DMS114 treated with DMSO at 0.1 percent for 48 hours (cell line): ENCODE measurements around the gene PTK7.

Source experiments
- DNase-seq: peaks from one replicate; lab custom pipeline; 2025; ENCODE audit not compliant: unreplicated experiment; lab: John Stamatoyannopoulos, UW

The PTK7 gene

GRCh38 chr6:43203718-43204095, 127.6 kb downstream of the PTK7 start:
- no peak for DNase-seq

DNA sequence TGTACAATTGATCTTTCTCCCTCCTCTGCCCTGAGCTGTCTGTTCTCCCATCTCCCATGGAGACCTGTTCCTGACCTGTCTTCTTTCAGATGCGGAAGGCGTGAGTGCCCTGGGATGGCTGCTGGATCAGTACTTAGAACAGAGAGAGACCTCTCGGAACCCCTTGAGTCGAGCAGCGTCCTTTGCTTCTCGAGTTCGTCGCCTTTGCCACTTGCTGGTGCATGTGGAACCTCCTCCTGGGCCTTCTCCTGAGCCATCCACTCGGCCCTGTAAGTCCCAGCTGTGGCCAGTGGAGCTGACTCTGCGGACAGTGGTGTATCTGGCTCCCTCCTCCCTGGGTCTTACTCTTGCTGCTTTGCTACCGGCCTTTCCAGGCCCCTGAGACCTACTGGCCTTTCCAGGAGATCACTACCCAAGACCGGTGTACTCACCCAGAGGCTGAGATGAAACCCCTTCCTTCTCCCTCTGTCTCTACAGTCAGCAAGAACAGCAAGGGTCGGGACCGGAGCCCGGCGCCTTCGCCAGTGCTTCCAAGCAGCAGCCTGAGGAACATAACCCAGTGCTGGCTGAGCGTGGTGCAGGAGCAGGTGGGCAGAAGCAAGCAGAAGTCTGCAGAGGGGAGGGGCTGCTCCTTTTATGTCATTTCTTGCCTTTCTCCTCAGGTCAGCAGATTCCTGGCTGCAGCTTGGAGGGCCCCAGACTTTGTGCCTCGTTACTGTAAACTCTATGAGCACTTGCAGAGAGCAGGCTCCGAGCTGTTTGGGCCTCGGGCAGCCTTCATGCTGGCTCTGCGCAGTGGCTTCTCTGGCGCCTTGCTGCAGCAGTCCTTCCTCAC, 128.4 kb downstream of the PTK7 start:
- no peak for DNase-seq

DNA sequence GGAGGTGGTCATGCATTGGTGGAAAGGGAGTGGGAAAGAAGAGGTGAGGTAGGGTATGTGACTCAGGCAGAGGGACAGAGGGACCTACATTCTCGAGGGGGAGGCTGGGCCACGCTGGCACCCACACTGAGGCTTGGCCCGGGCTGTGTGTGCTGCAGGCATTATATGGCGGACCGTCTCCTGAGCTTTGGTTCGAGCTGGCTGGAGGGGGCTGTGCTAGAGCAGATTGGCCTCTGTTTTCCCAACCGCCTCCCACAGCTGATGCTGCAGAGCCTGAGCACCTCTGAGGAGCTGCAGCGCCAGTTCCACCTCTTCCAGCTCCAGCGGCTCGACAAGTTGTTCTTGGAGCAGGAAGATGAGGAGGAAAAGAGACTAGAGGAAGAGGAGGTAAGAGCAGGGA, 129.7 kb downstream of the PTK7 start:
- no peak for DNase-seq

- no peak for DNase-seq
Measured at GRCh38 chr6:43207286-43207685, 131.2 kb downstream of the PTK7 start.
